HG03432 (cell line): ENCODE results near the gene ZNF148.
"Not testable (repeated sequence)": the region's sequence is repeated elsewhere in the genome, so short reads cannot be mapped to it uniquely, and the experiment has no call there.

Experiments used
- ATAC-seq: cut with Tn5 transposase; IDR thresholded peaks from one replicate; pipeline ENCODE4 v1.9.1; 2021; ENCODE audit warnings: mild to moderate bottlenecking, moderate library complexity; ENCODE audit not compliant: unreplicated experiment

ZNF148 gene

GRCh38 chr3:125378762-125379161 is 3.6 kb upstream of the ZNF148 start:
- ATAC-seq = no peak

GRCh38 chr3:125375950-125376679 is 990 bp upstream of the ZNF148 start:
- no peak for ATAC-seq

GRCh38 chr3:125374501-125374995 is 577 bp downstream of the ZNF148 start:
- peak; percentile 28 for ATAC-seq

- ATAC-seq = no peak
Measured at GRCh38 chr3:125367403-125368230, 7.5 kb downstream of the ZNF148 start.

- no peak for ATAC-seq
Measured at GRCh38 chr3:125366132-125366531, 9.0 kb downstream of the ZNF148 start.

- ATAC-seq = no peak
Measured at GRCh38 chr3:125359700-125360099, 15.4 kb downstream of the ZNF148 start.

- no peak for ATAC-seq
Measured at GRCh38 chr3:125358923-125359322, 16.2 kb downstream of the ZNF148 start.

GRCh38 chr3:125357837-125358236 is 17.3 kb downstream of the ZNF148 start:
- no peak for ATAC-seq

GRCh38 chr3:125357032-125357658 is 18.0 kb downstream of the ZNF148 start:
- peak; percentile 76 for ATAC-seq

GRCh38 chr3:125356140-125357026 is 18.7 kb downstream of the ZNF148 start:
- ATAC-seq = peak; percentile 5

- ATAC-seq = no peak
Measured at GRCh38 chr3:125353659-125354058, 21.5 kb downstream of the ZNF148 start.

- no peak for ATAC-seq
Measured at GRCh38 chr3:125353128-125353527, 22.0 kb downstream of the ZNF148 start.

GRCh38 chr3:125351814-125352456 is 23.2 kb downstream of the ZNF148 start:
- no peak for ATAC-seq

GRCh38 chr3:125351152-125351551 is 24.0 kb downstream of the ZNF148 start:
- no peak for ATAC-seq

- no peak for ATAC-seq
Measured at GRCh38 chr3:125350597-125350996, 24.5 kb downstream of the ZNF148 start.

- no peak for ATAC-seq
Measured at GRCh38 chr3:125349556-125350165, 25.5 kb downstream of the ZNF148 start.

GRCh38 chr3:125349055-125349454 is 26.1 kb downstream of the ZNF148 start:
- no peak for ATAC-seq

- not testable (repeated sequence) for ATAC-seq
Measured at GRCh38 chr3:125343367-125343766, 31.8 kb downstream of the ZNF148 start.

- no peak for ATAC-seq
Measured at GRCh38 chr3:125340121-125340520, 35.0 kb downstream of the ZNF148 start.

- no peak for ATAC-seq
Measured at GRCh38 chr3:125337506-125337905, 37.6 kb downstream of the ZNF148 start.
